ENCODE measurements around the gene C19orf18. TPM values are rescaled to one million over a fixed set of nuclear protein-coding genes. Genes with fewer than 3 reads are reported as not detected.

The C19orf18 gene
- 0.90 TPM for total RNA-seq
- long read RNA-seq, result 0 reads

- no peaks in the 10 kb centered on the region for H3K27me3 ChIP-seq
- TF ChIP-seq CTCF (IDR thresholded peaks at IDR 0.05), result no peak
- DNase-seq (no peak), ATAC-seq (no peak)
- peaks cover 87% of the 10 kb centered on the region for H3K9me3 ChIP-seq
- peaks cover 2% of the 10 kb centered on the region for H3K36me3 ChIP-seq
- no peak within 1 kb of the TSS for H3K27ac ChIP-seq
- no peak within 1 kb of the TSS for H3K4me3 ChIP-seq
- intact Hi-C loops (cut with DNase I), result no loop called here
- no peaks in the 10 kb centered on the region for H3K4me1 ChIP-seq
These were observed at the start of gene C19orf18 for GRCh38 chr19:57974434-57974833. Gene C19orf18 (minus strand): TSS chr19:57974534. CDS start chr19:57974432, 102 bp downstream.

GRCh38 chr19:58022283-58022660, 47.9 kb upstream of the C19orf18 start:
- ATAC-seq, result no peak
- intact Hi-C loops (cut with DNase I), result loop anchor here (10.0 kb wide), 1 partner anchor 133 kb away; the partner anchor contains the start of gene ZNF329
- H3K4me3 ChIP-seq, result no peak overlapping the region

GRCh38 chr19:58021541-58022282, 47.4 kb upstream of the C19orf18 start:
- Histone ChIP-seq H3K4me1 (no peaks in the 10 kb centered on the region), H3K27me3 (no peaks in the 10 kb centered on the region), H3K9me3 (no peaks in the 10 kb centered on the region), H3K27ac (no peak overlapping the region), H3K36me3 (no peaks in the 10 kb centered on the region), H3K4me3 (no peak overlapping the region)
- peak; percentile 85 for ATAC-seq
- DNase-seq, result no peak
- intact Hi-C loops (cut with DNase I), result loop anchor here (10.0 kb wide), 1 partner anchor 133 kb away; the partner anchor contains the start of gene ZNF329
- TF ChIP-seq CTCF (IDR thresholded peaks at IDR 0.05), result peak; percentile 63

More at GRCh38 chr19:58022283-58022660, 47.9 kb upstream of the C19orf18 start:
- no peak for TF ChIP-seq CTCF (IDR thresholded peaks at IDR 0.05)
- no peaks in the 10 kb centered on the region for H3K9me3 ChIP-seq
- no peak for DNase-seq
- no peaks in the 10 kb centered on the region for H3K27me3 ChIP-seq
- H3K4me1 ChIP-seq, result no peaks in the 10 kb centered on the region
- H3K36me3 ChIP-seq, result no peaks in the 10 kb centered on the region
- no peak overlapping the region for H3K27ac ChIP-seq

- ATAC-seq (no peak), DNase-seq (no peak)
- TF ChIP-seq CTCF (IDR thresholded peaks at IDR 0.05), result no peak
- Histone ChIP-seq H3K4me1 (no peaks in the 10 kb centered on the region), H3K27ac (no peak overlapping the region), H3K4me3 (no peak overlapping the region), H3K36me3 (no peaks in the 10 kb centered on the region), H3K9me3 (no peaks in the 10 kb centered on the region), H3K27me3 (no peaks in the 10 kb centered on the region)
- intact Hi-C loops (cut with DNase I), result loop anchor here (10.0 kb wide), 1 partner anchor 135 kb away; the partner anchor contains the start of gene ZNF329
These were observed 45.8 kb upstream of the C19orf18 start for GRCh38 chr19:58020129-58020528.

- DNase-seq, result no peak
- peaks cover 33% of the 10 kb centered on the region for H3K9me3 ChIP-seq
These were observed 39.8 kb upstream of the C19orf18 start for GRCh38 chr19:58014141-58014540.

More at GRCh38 chr19:58014141-58014540, 39.8 kb upstream of the C19orf18 start:
- Histone ChIP-seq H3K27me3 (no peaks in the 10 kb centered on the region), H3K36me3 (no peaks in the 10 kb centered on the region), H3K4me3 (no peak overlapping the region), H3K27ac (no peak overlapping the region), H3K4me1 (no peaks in the 10 kb centered on the region)
- ATAC-seq, result no peak
- intact Hi-C loops (cut with DNase I), result no loop called here
- TF ChIP-seq CTCF (IDR thresholded peaks at IDR 0.05), result no peak
